Activated naive CD8-positive, alpha-beta T cell (primary cell): Measurements from ENCODE around the gene ANKS1A.

Experiments used
- H3K27ac Mint-ChIP-seq: one replicate; pipeline ENCODE4 v1.8.0; 2021; ENCODE audit warnings: mixed read lengths
- H3K27me3 Mint-ChIP-seq: one replicate; pipeline ENCODE4 v1.8.0; 2021; ENCODE audit warnings: mixed read lengths
- H3K36me3 Mint-ChIP-seq: one replicate; pipeline ENCODE4 v1.8.0; 2021; ENCODE audit warnings: mixed read lengths
- H3K4me1 Mint-ChIP-seq: one replicate; pipeline ENCODE4 v1.8.0; 2021; ENCODE audit warnings: low read depth, mixed read lengths
- H3K4me3 Mint-ChIP-seq: one replicate; pipeline ENCODE4 v1.8.0; 2021; ENCODE audit warnings: mild to moderate bottlenecking, mixed read lengths
- H3K9me3 Mint-ChIP-seq: one replicate; pipeline ENCODE4 v1.8.0; 2021; ENCODE audit warnings: low read depth, mixed read lengths

ANKS1A gene

DNA sequence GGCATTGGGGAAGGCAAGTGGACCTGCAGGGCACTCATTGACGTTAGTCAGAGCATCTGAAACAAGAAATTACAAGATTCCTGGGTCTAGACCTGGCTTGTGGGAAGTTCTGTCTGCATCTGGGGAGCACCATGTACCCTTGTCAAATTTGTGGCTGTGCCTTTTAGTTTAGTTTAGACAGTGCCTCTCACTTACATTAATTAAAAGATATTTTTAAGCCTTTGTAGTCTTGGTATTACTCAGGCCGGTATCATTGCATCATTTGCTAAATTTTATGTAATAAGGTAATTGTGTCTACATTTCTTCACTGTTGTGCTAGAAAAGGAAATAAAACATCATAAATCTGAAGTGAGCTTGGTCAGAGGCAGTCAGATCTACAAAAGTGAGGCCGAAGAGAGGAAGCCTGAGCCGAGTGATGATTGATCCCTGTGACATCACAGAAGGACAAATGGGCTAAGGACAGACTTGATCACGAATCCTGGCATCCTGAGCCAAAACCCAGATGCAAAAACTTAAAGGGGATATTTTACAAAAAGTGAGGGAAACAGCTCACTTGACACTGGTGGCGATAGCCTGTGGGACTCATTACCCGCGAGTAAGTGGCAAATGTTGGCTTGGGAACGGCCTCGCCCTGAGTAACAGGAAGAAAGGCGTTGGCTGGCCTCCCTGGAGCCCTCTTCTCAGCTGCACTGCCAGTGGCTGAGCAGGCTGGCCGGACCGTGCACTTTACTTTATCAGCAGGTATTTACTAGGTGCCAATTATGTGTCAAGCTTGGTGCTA, 145.5 kb downstream of the ANKS1A start:
- Mint-ChIP-seq H3K4me3 (no peak overlapping the region), H3K36me3 (peaks cover 3% of the 10 kb centered on the region), H3K4me1 (no peaks in the 10 kb centered on the region), H3K9me3 (no peaks in the 10 kb centered on the region), H3K27me3 (no peaks in the 10 kb centered on the region), H3K27ac (no peak overlapping the region)

DNA sequence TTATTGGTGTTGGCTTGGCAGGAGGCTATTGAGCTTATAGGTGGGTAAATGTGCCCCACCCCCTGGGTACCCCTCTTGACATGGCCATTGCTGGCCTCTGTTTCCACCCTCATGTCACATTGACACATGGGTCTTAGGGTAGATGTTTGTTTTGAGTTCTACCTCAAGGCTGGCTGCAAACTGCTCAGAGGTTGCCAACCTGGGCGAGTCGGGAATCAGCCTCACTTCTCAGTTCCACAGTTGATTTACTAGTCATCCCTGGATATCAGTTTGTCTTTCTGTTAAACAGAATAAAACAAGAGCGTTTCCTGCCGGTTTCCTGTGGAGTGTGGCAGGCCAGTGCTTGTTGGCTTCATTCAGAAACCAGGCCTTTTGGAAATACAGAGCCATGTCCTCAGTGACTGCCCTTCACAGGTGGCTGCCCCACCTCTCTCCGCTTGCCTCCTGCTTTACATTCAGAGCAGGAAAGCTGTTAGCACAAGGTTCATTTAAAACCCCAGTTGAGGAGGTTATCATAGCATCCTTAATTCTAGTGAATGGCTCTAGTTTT, 146.5 kb downstream of the ANKS1A start:
- Mint-ChIP-seq H3K4me3 (no peak overlapping the region), H3K27ac (no peak overlapping the region), H3K4me1 (no peaks in the 10 kb centered on the region)

DNA sequence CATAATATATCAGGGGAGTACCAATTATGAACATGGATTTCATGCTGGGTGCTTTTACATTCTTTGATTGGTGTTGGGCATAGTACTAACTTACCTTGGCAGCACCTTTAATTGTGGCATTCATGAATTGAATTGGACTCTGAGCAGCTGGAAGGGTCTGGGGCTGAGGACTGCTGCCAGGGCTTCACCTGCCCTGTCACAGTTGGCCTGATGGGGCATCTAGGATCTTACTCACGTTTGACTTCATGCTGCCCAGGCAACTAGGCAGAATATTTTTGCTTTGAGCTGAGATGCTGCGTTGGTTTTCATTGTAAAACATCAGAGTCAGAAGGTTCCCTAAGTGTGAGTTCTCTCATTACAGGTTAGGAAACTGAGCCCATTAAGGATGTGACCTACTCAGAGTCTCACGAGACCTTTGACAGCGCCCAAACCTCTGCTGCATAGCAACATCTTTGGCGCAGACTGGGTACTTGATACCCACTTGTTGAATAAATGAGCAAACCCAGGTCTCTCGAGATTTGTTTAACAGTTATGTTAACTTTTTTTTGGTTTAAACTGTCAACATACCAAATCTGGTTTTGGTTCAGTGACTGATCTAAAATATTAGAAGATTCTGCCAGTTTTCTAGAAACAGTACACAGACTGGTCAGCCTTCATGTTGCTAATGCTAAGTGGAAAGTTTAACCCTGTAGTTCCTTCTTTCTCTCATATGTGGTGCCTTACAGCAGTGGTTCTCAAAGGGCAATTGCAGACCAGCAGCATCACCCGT, 147.2 kb downstream of the ANKS1A start:
- Mint-ChIP-seq H3K9me3 (no peaks in the 10 kb centered on the region), H3K27ac (no peak overlapping the region), H3K36me3 (no peaks in the 10 kb centered on the region), H3K4me3 (no peak overlapping the region), H3K4me1 (no peaks in the 10 kb centered on the region), H3K27me3 (no peaks in the 10 kb centered on the region)

More for the DNA sequence above, 146.5 kb downstream of the ANKS1A start:
- Mint-ChIP-seq H3K36me3 (peaks cover 2% of the 10 kb centered on the region), H3K9me3 (no peaks in the 10 kb centered on the region), H3K27me3 (no peaks in the 10 kb centered on the region)

DNA sequence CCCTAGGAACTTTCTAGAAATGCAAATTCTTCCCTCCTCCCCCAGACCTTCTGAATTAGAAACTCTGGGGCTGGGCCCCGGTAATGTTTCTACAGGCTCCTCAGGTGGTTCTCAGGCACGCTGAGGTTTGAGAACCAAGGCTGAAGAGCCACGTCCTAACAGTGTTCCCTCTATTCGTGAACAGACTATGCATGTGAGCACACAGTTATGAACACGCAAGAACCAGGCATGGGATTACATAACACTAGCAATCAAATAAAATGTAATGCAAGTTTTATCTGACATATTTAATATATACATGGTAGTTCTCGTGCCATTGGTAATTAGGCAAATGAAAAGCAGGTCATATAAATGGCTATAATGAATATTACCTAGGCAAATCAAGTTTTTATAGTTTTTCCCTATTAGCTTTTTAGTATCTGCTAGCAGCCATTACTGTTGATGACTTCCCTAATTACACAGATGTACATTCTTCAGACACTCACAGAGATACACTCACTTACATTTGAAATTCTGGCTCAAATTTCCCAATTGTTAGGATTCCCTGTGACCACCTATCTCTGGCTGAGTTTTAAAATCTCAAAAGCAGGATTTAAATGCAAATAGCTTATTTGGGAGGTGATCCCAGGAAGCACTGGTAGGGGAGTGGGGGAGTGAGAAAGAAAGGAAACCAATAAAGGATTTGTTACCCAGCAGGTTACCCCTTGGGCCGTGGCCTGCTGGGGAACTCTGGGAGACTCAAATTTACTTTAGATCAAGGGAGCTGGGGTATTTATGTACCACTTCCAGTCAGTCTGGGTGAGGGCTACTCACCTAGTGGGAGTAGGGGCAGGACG, 148.0 kb downstream of the ANKS1A start:
- H3K27me3 Mint-ChIP-seq = no peaks in the 10 kb centered on the region
- H3K4me3 Mint-ChIP-seq = no peak overlapping the region
- H3K27ac Mint-ChIP-seq = no peak overlapping the region
- H3K4me1 Mint-ChIP-seq = no peaks in the 10 kb centered on the region
- peaks cover 2% of the 10 kb centered on the region for H3K36me3 Mint-ChIP-seq
- no peaks in the 10 kb centered on the region for H3K9me3 Mint-ChIP-seq

DNA sequence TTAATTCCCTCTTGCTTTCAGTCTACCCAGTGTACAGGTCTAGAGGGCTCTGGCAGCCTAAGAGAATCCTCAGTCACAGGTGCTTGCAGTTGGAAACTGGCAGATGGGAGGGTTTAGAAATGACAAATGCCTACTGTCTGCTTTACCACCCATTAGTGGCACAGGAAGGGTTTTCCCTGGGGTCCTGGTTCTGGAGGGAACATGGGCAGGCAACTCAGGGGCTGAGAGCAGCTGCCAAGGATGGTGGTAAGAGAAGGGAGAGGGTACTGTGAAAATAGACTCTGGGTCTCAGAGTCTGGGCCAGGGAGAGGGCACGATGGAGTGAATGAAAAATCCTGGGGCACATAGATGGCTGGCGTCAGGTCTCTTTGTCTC, 148.6 kb downstream of the ANKS1A start:
- no peaks in the 10 kb centered on the region for H3K4me1 Mint-ChIP-seq
- H3K27ac Mint-ChIP-seq = no peak overlapping the region
- no peak overlapping the region for H3K4me3 Mint-ChIP-seq
- no peaks in the 10 kb centered on the region for H3K27me3 Mint-ChIP-seq
- no peaks in the 10 kb centered on the region for H3K9me3 Mint-ChIP-seq
- peaks cover 2% of the 10 kb centered on the region for H3K36me3 Mint-ChIP-seq

DNA sequence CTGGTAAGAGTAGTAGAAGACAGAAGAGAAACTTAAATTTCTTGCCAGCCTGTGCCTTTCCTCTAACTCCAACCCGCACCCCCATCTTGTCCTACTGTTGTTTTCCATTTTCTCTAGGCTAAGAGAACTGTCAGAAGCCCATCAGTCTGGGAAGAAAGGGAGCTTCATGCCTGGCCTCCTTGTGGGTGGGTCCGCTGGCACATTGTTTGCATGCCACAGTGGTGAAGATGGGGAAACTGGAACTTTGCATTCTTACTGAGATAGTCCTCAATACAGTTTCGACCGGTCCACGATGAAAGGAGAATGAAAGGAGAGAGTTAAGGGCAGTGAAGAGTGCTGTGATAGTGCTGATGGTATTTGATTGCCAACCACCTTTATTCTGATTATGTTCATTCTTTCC, 149.0 kb downstream of the ANKS1A start:
- Mint-ChIP-seq H3K4me3 (no peak overlapping the region), H3K9me3 (no peaks in the 10 kb centered on the region), H3K36me3 (peaks cover 2% of the 10 kb centered on the region), H3K27ac (no peak overlapping the region), H3K27me3 (no peaks in the 10 kb centered on the region), H3K4me1 (no peaks in the 10 kb centered on the region)

DNA sequence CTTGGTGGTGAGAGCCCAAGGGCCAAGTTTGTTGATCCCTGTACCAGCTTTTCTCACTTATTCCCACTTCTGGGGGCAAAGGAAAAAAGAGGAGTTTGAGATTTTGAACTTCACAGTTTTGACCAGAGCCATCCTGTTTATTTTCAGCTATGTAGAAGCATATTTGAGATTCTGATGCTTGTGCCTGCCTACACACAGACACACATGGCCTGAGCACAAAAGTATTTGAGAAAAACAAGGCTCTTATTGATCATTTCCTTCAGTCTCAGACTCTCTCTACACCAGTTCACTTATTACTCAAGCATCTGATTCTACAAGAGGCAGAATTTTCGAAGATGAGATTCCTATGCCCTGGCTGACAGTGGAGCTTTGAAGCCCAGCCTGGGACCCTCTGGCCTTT, 151.3 kb downstream of the ANKS1A start:
- Mint-ChIP-seq H3K27ac (no peak overlapping the region), H3K4me3 (no peak overlapping the region), H3K4me1 (no peaks in the 10 kb centered on the region), H3K27me3 (no peaks in the 10 kb centered on the region), H3K9me3 (no peaks in the 10 kb centered on the region), H3K36me3 (peaks cover 2% of the 10 kb centered on the region)

DNA sequence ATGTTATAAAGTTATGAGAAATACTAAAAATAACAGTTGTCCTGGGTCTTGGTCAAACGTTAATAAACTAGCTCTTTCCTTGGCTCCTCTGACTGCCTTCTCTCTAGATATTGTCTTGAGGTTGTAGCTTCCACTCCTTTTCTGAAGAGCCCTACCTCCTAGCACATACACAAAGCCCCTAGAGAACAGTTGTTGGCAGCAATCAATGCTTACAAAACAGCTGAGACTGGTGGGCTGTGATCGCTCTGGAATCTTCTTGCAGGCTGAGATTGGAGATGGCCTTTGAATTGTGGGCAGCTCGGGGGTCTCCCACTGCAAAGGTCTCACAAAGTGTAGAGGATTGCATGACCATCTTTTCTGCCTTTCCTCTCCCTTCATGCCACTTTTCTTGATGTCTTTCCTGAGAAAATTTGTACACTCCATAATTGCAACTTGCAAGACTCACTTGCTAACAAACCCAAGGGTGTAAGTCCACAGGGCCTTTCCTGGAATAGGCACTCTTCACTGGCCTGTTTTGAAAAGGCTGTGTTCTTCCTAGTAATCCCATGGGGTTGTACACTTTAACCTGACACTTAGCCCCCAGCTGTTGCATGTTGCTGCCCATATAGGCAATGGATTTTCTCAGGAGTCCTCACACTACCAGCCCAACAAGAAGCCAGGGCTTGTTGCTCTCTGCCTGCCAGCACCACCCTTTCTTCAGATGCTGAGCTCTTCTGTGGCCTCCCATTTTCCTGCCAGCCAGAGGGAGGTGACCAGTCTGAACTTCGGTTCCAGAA, 152.2 kb downstream of the ANKS1A start:
- no peak overlapping the region for H3K27ac Mint-ChIP-seq
- no peak overlapping the region for H3K4me3 Mint-ChIP-seq
- peaks cover 2% of the 10 kb centered on the region for H3K4me1 Mint-ChIP-seq
- H3K9me3 Mint-ChIP-seq = no peaks in the 10 kb centered on the region
- no peaks in the 10 kb centered on the region for H3K27me3 Mint-ChIP-seq
- H3K36me3 Mint-ChIP-seq = peaks cover 2% of the 10 kb centered on the region

DNA sequence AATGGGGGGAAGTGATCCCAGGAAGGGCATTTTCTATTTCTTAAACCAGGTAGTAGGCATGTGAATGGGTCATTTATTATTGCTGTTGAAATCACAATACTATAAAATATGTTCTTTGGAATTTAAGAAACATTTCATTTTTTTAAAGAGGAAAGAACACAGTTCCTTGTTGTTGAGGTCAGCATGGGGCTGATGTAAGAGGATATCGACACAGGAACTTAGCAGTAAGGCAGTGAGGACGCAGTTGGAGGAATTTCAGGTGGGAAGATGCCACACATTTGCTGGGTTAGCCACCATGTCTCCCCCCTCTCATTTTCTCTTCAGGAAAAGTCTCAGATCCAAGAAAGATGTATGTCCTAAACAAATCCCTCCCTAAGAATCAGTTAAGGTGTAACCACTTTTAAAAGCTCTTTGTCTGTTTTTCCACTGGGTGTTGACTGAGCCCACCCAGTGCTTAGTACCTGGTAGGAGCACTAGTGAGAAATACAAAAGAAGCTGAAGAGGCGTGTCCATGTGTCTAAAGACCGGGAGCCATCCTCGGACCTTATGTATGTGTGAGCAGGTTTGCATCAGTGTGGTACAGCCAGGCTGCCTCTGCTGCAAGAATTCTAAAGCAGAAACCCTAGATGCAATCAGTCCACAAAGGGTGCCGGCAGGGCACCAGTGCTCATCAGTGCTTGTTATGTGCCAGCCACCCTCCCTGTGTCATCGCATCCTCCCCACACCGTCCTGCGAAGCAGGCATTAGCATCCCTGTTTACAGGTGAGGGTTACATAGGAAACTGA, 153.2 kb downstream of the ANKS1A start:
- Mint-ChIP-seq H3K4me1 (peaks cover 12% of the 10 kb centered on the region), H3K27me3 (no peaks in the 10 kb centered on the region), H3K4me3 (no peak overlapping the region), H3K27ac (no peak overlapping the region), H3K36me3 (peaks cover 2% of the 10 kb centered on the region), H3K9me3 (no peaks in the 10 kb centered on the region)

DNA sequence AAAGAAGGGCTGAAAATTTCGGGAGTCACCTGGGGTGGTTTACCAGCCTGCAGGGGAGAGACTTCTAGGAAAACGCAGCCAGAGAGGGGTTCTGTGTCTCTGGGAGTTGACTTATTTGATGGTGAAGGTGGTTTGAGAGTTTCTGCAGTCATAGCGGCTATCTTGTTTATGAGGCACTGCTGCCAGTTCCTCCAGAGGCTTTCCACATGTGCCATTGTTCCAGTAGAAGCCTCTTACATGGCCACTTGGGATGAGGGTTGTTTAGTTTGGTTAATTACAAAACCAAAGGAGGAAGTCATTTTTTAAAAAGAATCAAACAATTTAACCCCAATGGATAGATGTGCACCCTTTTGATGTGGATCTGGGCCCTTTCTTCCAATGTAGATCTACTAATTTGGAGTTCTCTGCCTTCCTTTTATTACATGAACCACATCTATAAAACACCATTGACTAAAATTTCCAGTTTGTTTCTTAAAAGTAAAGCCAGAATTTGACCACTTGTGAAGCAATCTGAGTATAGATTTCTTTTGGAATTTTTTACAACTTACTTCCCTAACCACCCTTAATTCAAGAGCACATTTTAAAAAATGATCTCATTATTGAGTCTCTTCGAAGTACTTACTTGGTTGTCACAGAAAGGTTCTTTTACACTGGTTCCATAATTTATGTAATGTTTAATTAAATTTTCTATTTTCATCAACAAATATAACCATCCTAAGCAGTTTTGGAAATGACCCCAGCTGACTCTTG, 154.5 kb downstream of the ANKS1A start:
- H3K36me3 Mint-ChIP-seq = peaks cover 2% of the 10 kb centered on the region
- no peaks in the 10 kb centered on the region for H3K9me3 Mint-ChIP-seq
- peaks cover 21% of the 10 kb centered on the region for H3K4me1 Mint-ChIP-seq
- H3K4me3 Mint-ChIP-seq = no peak overlapping the region
- no peaks in the 10 kb centered on the region for H3K27me3 Mint-ChIP-seq
- no peak overlapping the region for H3K27ac Mint-ChIP-seq

DNA sequence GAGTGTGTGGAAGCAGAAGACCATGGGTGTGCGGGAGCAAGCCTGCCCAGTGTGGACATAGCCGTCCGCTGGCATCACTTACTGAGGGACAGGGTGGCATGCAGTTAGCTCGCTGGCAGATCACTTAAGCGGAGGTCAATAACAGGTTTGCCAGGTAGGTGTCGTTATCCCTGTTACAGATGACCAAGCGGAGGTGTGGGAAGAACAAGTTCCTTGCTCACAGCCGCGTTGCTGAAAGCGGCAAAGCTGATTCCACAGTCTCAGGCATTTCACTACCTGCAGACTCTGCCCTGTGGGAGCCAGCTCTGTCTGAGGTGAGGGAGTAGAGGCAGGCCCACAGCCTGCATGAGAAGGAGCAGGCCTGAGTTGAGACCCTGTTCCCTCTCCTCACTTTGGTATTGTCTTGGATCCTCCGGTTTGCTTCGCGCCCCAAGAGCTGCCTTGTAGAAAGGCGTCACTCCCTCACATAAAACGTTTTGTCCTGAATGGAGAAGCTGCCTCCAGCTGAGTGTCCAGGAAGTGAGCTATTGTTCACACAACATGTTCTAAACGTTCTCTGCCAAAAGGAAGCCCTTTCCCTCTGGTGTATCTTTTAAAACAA, 155.2 kb downstream of the ANKS1A start:
- Mint-ChIP-seq H3K4me3 (no peak overlapping the region), H3K27ac (no peak overlapping the region), H3K9me3 (no peaks in the 10 kb centered on the region), H3K36me3 (peaks cover 2% of the 10 kb centered on the region), H3K4me1 (peaks cover 21% of the 10 kb centered on the region), H3K27me3 (no peaks in the 10 kb centered on the region)

DNA sequence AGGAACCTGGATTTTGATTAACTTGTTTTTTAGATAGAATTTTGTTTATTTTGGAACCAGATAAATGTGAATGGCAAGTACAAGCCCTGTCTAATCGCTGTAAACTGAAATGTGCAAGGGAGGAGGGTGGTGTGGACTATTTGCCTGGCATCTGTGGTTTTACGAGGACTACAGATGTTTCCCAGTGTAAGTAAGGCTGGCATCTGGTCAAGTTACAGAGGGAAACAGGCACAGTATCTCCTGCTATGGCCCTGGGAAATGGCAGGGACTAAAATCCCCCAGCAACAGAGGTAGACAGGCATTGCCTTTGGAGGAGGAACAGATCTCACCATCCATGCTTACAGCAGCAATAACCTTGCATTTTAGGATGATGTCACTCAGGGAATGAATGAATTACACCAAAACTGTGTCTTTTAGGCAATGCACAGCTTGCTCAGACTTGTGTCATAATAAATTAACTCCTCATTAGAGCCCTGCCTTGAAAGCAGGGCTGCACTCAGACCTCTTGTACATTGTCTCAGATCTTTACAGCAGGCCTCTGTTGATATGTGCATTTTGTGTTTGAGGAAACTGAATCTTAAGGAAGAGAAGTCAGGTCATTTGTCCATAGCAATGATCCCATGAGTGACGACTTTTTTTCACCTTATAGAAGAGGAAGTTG, 155.8 kb downstream of the ANKS1A start:
- no peaks in the 10 kb centered on the region for H3K9me3 Mint-ChIP-seq
- peaks cover 2% of the 10 kb centered on the region for H3K36me3 Mint-ChIP-seq
- no peaks in the 10 kb centered on the region for H3K27me3 Mint-ChIP-seq
- H3K4me3 Mint-ChIP-seq = no peak overlapping the region
- peaks cover 21% of the 10 kb centered on the region for H3K4me1 Mint-ChIP-seq
- no peak overlapping the region for H3K27ac Mint-ChIP-seq
